GM21576 (cell line): ENCODE data around the gene LRIG2.
"Not testable (repeated sequence)": the region's sequence is repeated elsewhere in the genome, so short reads cannot be mapped to it uniquely, and the experiment has no call there.

Experiments
- ATAC-seq: cut with Tn5 transposase; IDR thresholded peaks from one replicate; pipeline ENCODE4 v1.9.1; 2021; ENCODE audit warnings: mild to moderate bottlenecking, moderate library complexity; ENCODE audit not compliant: unreplicated experiment

Gene LRIG2

GRCh38 chr1:113156368-113156767, 83.4 kb downstream of the LRIG2 start:
- ATAC-seq, result no peak

GRCh38 chr1:113158743-113159142, 85.7 kb downstream of the LRIG2 start:
- not testable (repeated sequence) for ATAC-seq

GRCh38 chr1:113166473-113166872, 93.5 kb downstream of the LRIG2 start:
- no peak for ATAC-seq

- no peak for ATAC-seq
Observed at GRCh38 chr1:113168946-113169345, 95.9 kb downstream of the LRIG2 start.

GRCh38 chr1:113169591-113169990, 96.6 kb downstream of the LRIG2 start:
- ATAC-seq, result no peak

GRCh38 chr1:113170519-113170918, 97.5 kb downstream of the LRIG2 start:
- ATAC-seq, result no peak

DNA sequence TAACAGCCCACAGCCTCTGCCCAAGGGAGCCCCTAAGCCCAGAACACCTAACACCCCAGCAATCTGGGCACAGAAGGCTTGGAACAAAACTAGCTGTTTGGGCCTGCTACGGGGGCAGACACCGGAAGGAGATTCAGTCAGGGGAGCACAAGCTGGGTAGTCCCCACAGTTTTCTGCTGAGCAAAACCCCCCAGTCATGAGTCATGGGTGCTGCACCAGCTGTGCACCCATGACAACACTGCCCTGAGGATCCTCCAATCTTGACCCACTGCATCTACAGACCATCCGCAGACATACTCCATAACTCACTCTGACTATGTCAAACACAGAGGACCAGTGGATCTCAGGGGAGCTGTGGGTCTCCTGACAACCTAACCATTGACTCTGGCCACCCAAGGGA, 105.1 kb downstream of the LRIG2 start:
- peak; percentile 63 for ATAC-seq

DNA sequence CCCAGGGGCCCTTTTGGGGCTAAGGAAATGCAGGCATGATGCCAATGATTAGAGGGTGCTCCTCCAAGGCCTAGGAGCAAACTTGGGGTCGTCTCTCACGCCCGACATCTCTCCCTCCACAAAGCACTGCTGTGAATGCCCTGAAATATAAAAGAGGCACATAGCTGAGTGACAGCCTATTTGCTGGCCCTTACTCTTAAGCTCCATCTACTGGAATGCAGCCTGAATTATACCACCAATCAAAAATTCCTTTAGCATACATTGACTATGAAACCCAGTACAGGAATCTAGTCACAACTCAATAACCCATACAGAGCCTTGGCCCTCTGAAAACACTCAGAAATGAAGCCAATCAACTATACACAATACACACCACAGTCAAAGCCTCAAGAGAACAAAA, 105.5 kb downstream of the LRIG2 start:
- peak; percentile 17 for ATAC-seq
